Pancreas (tissue), 10 donors: ENCODE measurements around the gene KIDINS220. TPM values are rescaled to one million over a fixed set of nuclear protein-coding genes. Genes with fewer than 3 reads are reported as not detected.

Source experiments
- ATAC-seq, 4 donors: fragments of 200-7000 bp; cut with Tn5 transposase; one replicate each; pipeline versions ENCODE4 v1.8.0 to v1.9.1; 2020; ENCODE audit warnings: mild to moderate bottlenecking in 4 of 4, moderate library complexity in 4 of 4
- DNase-seq, 6 donors: peaks; one replicate each; pipeline ENCODE4 v3.0.0-alpha.2; 2020
- FAIRE-seq: peaks from 2 replicates; lab custom pipeline; 2012; peaks lifted over from hg19 to GRCh38; lab: Jason Lieb, UNC
- H3K27ac ChIP-seq, 4 donors: fragments of 200-600 bp; sonication (generic); 1 replicate in 3 of 4; 2 replicates in 1 of 4; pipeline versions ENCODE4 v1.5.0 to v1.8.0; 2020
- H3K27me3 ChIP-seq, 4 donors: fragments of 200-600 bp; one replicate each; pipeline ENCODE4 v1.8.0; 2021
- H3K36me3 ChIP-seq, 3 donors: fragments of 200-600 bp; sonication (generic) in 1 of 3; one replicate each; pipeline versions ENCODE4 v1.5.0 to v1.8.0; 2020 to 2021
- H3K4me1 ChIP-seq, 3 donors: fragments of 200-600 bp; one replicate each; pipeline ENCODE4 v1.8.0; 2021
- H3K4me3 ChIP-seq, 4 donors: fragments of 200-600 bp; sonication (generic) in 2 of 4; one replicate each; pipeline versions ENCODE4 v1.5.0 to v1.8.0; 2020 to 2021
- H3K9me3 ChIP-seq, 4 donors: fragments of 200-600 bp; one replicate each; pipeline ENCODE4 v1.8.0; 2021
- WGBS, 2 donors: extraction: QIAGEN DNeasy Blood & Tissue Kit; methylation state at CpG; one replicate each; pipeline ENCODE4 v1.1.7; 2013; 5-methylcytosine and 5-hydroxymethylcytosine counted together
- intact Hi-C, 3 donors: fragments of 100-400 bp; cut with DNase I; formaldehyde crosslinking; loops; one replicate each; pipeline versions ENCODE4 v1.11.1 to v1.14.2; 2022
- polyA plus RNA-seq, 2 donors: library from polyadenylated mRNA; stranded (reverse); fragments of 200-250 nt; gene quantifications; one replicate each; pipeline ENCODE4 v1.2.3, GENCODE V29; 2013
- total RNA-seq, 6 donors: library from RNA; stranded (reverse); fragmentation: NEBNext Ultra II Directional in 4 of 6; extraction: Animal tissue kit (Norgen Biotek cat#: 25700) in 4 of 6; gene quantifications; one replicate each; pipeline versions ENCODE4 v1.2.1 to v1.2.4, GENCODE V29; 2021 to 2023
- TF ChIP-seq, protein P1 (sequence below), 4 donors: fragments of 200-600 bp; sonication (generic) in 3 of 4; IDR thresholded peaks; one replicate each; pipeline versions ENCODE4 v1.5.0 to v1.8.0; 2021; ENCODE audit warnings: antibody characterized with exemption in 4 of 4
- donor health status: healthy with polysubstance abuse.
- donor health status: DM: no; HTN: no; CAD: no; lungs with moderate emphysema.
- donor health status: DM: no; HTN: no; CAD: no.
- donor health status: control.
- donor health status: control.
- donor health status: Bipolar disorder and iron deficiency.
- donor health status: DM: yes; HTN: yes; CAD: no.
- donor health status: DM: no; HTN: no; CAD: no.
- donor health status: DM: no; HTN: no; CAD: no.
- donor health status: DM: yes; HTN: yes; CAD: no.

KIDINS220 gene
- total and polyA plus RNA-seq, 8 donors: 8.5 to 34.3 (median 18.2) TPM

DNA sequence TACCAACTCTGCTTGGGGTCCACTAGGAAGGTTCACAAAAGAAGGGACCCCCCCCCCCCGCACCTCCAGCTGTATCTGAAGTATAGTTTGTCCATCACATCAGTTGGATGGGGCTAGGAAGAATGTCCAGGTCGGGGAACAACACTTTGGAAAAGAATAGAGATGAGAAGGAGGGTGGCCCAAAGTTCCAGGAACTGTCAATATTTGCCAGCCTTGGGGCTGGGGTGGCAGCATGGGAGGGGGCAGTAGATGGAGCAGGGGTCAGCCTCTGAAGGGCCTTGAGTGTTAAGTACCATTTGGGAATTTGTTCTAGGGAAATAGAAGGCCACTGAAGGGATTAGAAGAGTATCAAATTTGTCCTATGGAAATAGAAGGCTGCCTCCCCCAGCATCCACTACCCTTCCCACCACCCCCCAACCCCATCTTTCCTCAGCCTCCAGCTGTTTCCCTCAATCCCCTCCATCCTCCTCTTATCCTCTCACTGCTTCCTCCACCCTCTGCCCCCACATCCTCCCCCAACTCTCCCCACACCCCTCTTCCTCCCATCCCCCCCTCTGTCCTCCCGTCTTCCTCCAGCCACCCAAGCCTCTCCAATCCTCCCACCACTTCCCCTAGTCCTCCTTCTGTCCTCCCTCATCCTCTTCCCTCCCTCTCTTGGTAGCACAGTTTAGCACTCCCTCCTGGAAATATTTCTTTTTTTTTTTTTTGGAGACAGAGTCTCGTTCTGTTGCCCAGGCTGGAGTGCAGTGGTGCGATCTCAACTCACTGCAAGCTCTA is 2.0 kb upstream of the KIDINS220 start:
- intact Hi-C loops: no loop called here

DNA sequence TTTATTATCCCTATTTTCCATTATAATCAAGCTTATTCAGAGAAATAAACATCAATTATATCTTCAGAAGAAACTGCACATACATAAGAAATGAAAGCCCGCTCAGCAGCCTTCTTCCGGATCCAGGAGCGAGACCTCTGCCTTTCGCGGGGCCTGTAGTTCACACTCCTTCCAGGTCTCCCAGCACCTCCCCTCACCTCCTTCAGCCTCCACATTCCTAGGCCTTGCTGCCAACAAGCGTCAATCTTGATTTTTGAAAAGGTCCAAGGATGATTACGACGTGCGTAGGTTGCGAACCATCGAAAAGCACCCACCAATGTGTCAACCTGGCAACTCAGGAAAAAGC is 355 bp upstream of the KIDINS220 start:
- H3K27ac ChIP-seq: no peak overlapping the region
- ATAC-seq: peak; percentile 12 to 40 (median 21)

More for the DNA sequence above, 2.0 kb upstream of the KIDINS220 start:
- Histone ChIP-seq H3K36me3 (no peaks in the 10 kb centered on the region), H3K9me3 (no peaks in the 10 kb centered on the region), H3K4me1 (peaks cover 0 to 11% (median 7%) of the 10 kb centered on the region in 3 donors), H3K4me3 (no peak overlapping the region), H3K27me3 (no peaks in the 10 kb centered on the region), H3K27ac (no peak overlapping the region)
- WGBS, 2 donors: 64 to 68% methylated on average over 5 of the region's 5 CpGs
- ATAC-seq: no peak
- TF ChIP-seq, protein P1, sequence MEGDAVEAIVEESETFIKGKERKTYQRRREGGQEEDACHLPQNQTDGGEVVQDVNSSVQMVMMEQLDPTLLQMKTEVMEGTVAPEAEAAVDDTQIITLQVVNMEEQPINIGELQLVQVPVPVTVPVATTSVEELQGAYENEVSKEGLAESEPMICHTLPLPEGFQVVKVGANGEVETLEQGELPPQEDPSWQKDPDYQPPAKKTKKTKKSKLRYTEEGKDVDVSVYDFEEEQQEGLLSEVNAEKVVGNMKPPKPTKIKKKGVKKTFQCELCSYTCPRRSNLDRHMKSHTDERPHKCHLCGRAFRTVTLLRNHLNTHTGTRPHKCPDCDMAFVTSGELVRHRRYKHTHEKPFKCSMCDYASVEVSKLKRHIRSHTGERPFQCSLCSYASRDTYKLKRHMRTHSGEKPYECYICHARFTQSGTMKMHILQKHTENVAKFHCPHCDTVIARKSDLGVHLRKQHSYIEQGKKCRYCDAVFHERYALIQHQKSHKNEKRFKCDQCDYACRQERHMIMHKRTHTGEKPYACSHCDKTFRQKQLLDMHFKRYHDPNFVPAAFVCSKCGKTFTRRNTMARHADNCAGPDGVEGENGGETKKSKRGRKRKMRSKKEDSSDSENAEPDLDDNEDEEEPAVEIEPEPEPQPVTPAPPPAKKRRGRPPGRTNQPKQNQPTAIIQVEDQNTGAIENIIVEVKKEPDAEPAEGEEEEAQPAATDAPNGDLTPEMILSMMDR (IDR thresholded peaks at IDR 0.05): no peak
- no peak for DNase-seq
- FAIRE-seq: no peak

DNA sequence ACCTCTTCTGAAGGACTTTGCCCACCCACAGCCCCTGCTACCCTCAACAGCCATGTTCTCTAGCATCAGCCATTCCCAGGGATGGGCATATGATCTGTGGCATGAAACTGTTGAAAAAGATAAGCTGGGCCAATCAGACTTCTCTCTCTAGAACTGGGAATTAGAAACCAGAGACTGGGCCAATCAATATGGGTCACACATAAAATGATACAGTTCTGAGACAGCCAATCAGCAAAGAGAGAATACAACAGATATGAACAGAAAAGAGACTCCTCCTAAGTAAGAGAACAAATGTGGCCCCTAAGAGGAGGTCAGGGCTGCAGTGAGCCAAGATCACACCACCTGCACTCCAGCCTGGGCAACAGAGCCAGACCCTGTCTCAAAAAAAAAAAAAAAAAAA is 2.1 kb downstream of the KIDINS220 start:
- TF ChIP-seq, protein P1 (IDR thresholded peaks at IDR 0.05): no peak
- ATAC-seq: no peak
- Histone ChIP-seq H3K4me1 (peaks cover 0 to 11% (median 7%) of the 10 kb centered on the region in 3 donors), H3K4me3 (no peak overlapping the region), H3K9me3 (no peaks in the 10 kb centered on the region), H3K36me3 (no peaks in the 10 kb centered on the region), H3K27ac (no peak overlapping the region), H3K27me3 (no peaks in the 10 kb centered on the region)
- no peak for FAIRE-seq
- intact Hi-C loops: no loop called here
- no peak for DNase-seq

More for the DNA sequence above, 355 bp upstream of the KIDINS220 start:
- FAIRE-seq (no peak), DNase-seq (peak in 1 of 6 donors; percentile 15)
- TF ChIP-seq, protein P1 (IDR thresholded peaks at IDR 0.05): no peak
- H3K27me3 ChIP-seq: no peaks in the 10 kb centered on the region
- no peaks in the 10 kb centered on the region for H3K9me3 ChIP-seq
- intact Hi-C loops: no loop called here
- peak overlapping the region in 3 of 4 donors; percentile 66 to 97 (median 91) for H3K4me3 ChIP-seq
- no peaks in the 10 kb centered on the region for H3K36me3 ChIP-seq
- peaks cover 0 to 11% (median 7%) of the 10 kb centered on the region in 3 donors for H3K4me1 ChIP-seq
- WGBS, 2 donors: 72 to 75% methylated on average over 11 of the region's 11 CpGs

DNA sequence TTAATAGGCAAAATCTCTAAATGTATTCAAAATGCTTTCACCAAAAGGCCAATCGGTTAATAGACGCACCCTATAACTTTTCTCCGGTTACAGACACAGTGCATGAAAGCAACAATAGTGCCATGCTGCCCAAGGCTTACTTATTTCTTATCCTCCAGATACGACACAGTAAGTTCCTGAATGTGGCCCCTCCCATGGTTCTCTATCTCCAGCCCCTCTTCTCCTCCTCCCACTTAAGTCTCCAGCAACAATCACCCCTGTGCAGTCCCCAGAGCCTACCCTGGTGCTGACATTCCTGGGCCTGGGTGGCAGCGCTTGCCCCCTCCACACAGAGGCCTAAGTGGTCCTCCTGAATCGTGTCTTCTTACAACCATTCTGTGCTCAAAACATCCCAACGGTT is 3.6 kb downstream of the KIDINS220 start:
- no peak overlapping the region for H3K4me3 ChIP-seq
- WGBS, 2 donors: 88 to 92% methylated on average over 7 of the region's 7 CpGs
- TF ChIP-seq, protein P1 (IDR thresholded peaks at IDR 0.05): no peak
- H3K4me1 ChIP-seq: peaks cover 0 to 11% (median 7%) of the 10 kb centered on the region in 3 donors
- ATAC-seq (no peak), DNase-seq (no peak), FAIRE-seq (no peak)
- no peaks in the 10 kb centered on the region for H3K36me3 ChIP-seq
- H3K27ac ChIP-seq: no peak overlapping the region
- H3K27me3 ChIP-seq: no peaks in the 10 kb centered on the region
- intact Hi-C loops: no loop called here
- H3K9me3 ChIP-seq: no peaks in the 10 kb centered on the region

DNA sequence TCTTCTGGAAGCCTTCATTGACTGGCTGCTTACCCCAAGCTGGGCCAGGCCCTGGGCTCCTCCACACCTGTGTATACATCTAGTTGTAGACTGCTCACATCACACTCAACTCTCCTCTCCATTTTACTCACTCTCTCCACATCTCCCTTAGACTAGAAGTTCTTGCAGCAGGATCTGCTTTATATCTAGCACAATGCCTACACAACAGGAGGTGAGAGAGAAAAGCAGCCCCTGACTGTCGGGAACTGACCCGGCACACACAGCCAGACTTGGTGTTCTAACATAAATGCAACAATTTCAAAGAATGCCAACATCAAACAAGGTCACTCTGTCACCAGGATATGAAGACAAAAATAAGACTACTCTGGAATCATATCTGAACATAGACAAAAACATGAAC is 5.9 kb downstream of the KIDINS220 start:
- no peak overlapping the region for H3K4me3 ChIP-seq
- ATAC-seq (no peak), DNase-seq (no peak), FAIRE-seq (no peak)
- H3K36me3 ChIP-seq: no peaks in the 10 kb centered on the region
- H3K9me3 ChIP-seq: no peaks in the 10 kb centered on the region
- TF ChIP-seq, protein P1 (IDR thresholded peaks at IDR 0.05): no peak
- intact Hi-C loops: no loop called here
- no peaks in the 10 kb centered on the region for H3K27me3 ChIP-seq
- no peak overlapping the region for H3K27ac ChIP-seq
- peaks cover 0 to 11% (median 7%) of the 10 kb centered on the region in 3 donors for H3K4me1 ChIP-seq
- WGBS, 2 donors: 93 to 96% methylated on average over 2 of the region's 2 CpGs
